Left lobe of liver (tissue), 2 donors: ENCODE data around the gene LCOR. TPM values are rescaled to one million over a fixed set of nuclear protein-coding genes. Genes with fewer than 3 reads are reported as not detected.
"Not testable (repeated sequence)": the region's sequence is repeated elsewhere in the genome, so short reads cannot be mapped to it uniquely, and the experiment has no call there.

Source experiments
- ATAC-seq: fragments of 200-7000 bp; cut with Tn5 transposase; one replicate; pipeline ENCODE4 v1.9.1; 2020; ENCODE audit warnings: mild to moderate bottlenecking, moderate library complexity
- DNase-seq: peaks from one replicate; pipeline ENCODE4 v3.0.0-alpha.2; 2020; ENCODE audit warnings: low spot score
- total RNA-seq: library from RNA; stranded (reverse); gene quantifications from one replicate; pipeline ENCODE4 v1.2.1, GENCODE V29; 2021
- donor health status: DM: no; HTN: no; CAD: no; lungs with moderate emphysema.
- donor health status: DM: no; HTN: yes; CAD: no.

LCOR gene
- total RNA-seq = 9.2 TPM

- ATAC-seq (peak; percentile 88), DNase-seq (peak; percentile 86)
These were observed at the start of gene LCOR for GRCh38 chr10:96831867-96832720. LCOR (plus strand) TSS chr10:96832298; CDS start chr10:96949058, 116,760 bp downstream.

- no peak for ATAC-seq
- DNase-seq = no peak
These were observed 47.8 kb upstream of the LCOR start for GRCh38 chr10:96784253-96784652.

GRCh38 chr10:96789571-96790108, 42.5 kb upstream of the LCOR start:
- DNase-seq (no peak), ATAC-seq (no peak)

GRCh38 chr10:96791902-96792301, 40.2 kb upstream of the LCOR start:
- DNase-seq = no peak
- ATAC-seq = no peak

GRCh38 chr10:96794836-96795733, 37.0 kb upstream of the LCOR start:
- ATAC-seq = no peak

GRCh38 chr10:96797485-96797884, 34.6 kb upstream of the LCOR start:
- DNase-seq = no peak

More at GRCh38 chr10:96794836-96795733, 37.0 kb upstream of the LCOR start:
- no peak for DNase-seq

GRCh38 chr10:96803288-96803664, 28.8 kb upstream of the LCOR start:
- ATAC-seq (no peak), DNase-seq (no peak)

More at GRCh38 chr10:96797485-96797884, 34.6 kb upstream of the LCOR start:
- ATAC-seq = no peak

GRCh38 chr10:96814264-96814663, 17.8 kb upstream of the LCOR start:
- no peak for ATAC-seq

GRCh38 chr10:96818971-96819370, 13.1 kb upstream of the LCOR start:
- not testable (repeated sequence) for DNase-seq, ATAC-seq

More at GRCh38 chr10:96814264-96814663, 17.8 kb upstream of the LCOR start:
- no peak for DNase-seq

GRCh38 chr10:96820765-96821164, 11.3 kb upstream of the LCOR start:
- DNase-seq = no peak
- ATAC-seq = no peak

- DNase-seq (no peak), ATAC-seq (no peak)
These were observed 5.7 kb upstream of the LCOR start for GRCh38 chr10:96826438-96826837.

- DNase-seq (no peak), ATAC-seq (no peak)
These were observed 3.5 kb upstream of the LCOR start for GRCh38 chr10:96828609-96829008.

GRCh38 chr10:96829029-96829773, 2.9 kb upstream of the LCOR start:
- no peak for ATAC-seq
- no peak for DNase-seq

GRCh38 chr10:96830511-96831199, 1.4 kb upstream of the LCOR start:
- DNase-seq = peak; percentile 72
- ATAC-seq = peak; percentile 17

GRCh38 chr10:96831200-96831866, 765 bp upstream of the LCOR start:
- ATAC-seq (no peak), DNase-seq (no peak)

- DNase-seq (peak; percentile 88), ATAC-seq (peak; percentile 82)
These were observed 672 bp downstream of the LCOR start for GRCh38 chr10:96832721-96833219.

GRCh38 chr10:96833220-96834001, 1.3 kb downstream of the LCOR start:
- peak; percentile 49 for DNase-seq

GRCh38 chr10:96834120-96834519, 2.0 kb downstream of the LCOR start:
- no peak for DNase-seq
- ATAC-seq = no peak

More at GRCh38 chr10:96833220-96834001, 1.3 kb downstream of the LCOR start:
- ATAC-seq = peak; percentile 4
